Panc1 (cell line): Measurements from ENCODE around the gene GNAI3.

Experiments
- POLR2AphosphoS5 ChIP-seq: IDR thresholded peaks from 2 replicates; pipeline ENCODE4 v1.6.1; 2012; ENCODE audit warnings: mild to moderate bottlenecking, low read depth, low read length, moderate library complexity
- REST ChIP-seq, 2 experiments: IDR thresholded peaks; 2 replicates each; pipeline ENCODE4 v1.6.1; 2011 to 2012; ENCODE audit warnings: low read depth in 2 of 2, control low read depth in 1 of 2, low read length in 1 of 2, mild to moderate bottlenecking in 1 of 2, moderate library complexity in 1 of 2; ENCODE audit not compliant: insufficient read depth in 1 of 2
- SIN3A ChIP-seq: IDR thresholded peaks from 2 replicates; pipeline ENCODE4 v1.6.1; 2012; ENCODE audit warnings: low read depth, mild to moderate bottlenecking, low read length, moderate library complexity, borderline replicate concordance; ENCODE audit not compliant: insufficient read depth
- TCF7L2 ChIP-seq: IDR thresholded peaks from 2 replicates; pipeline ENCODE4 v1.6.1; 2011; ENCODE audit warnings: mild to moderate bottlenecking, low read depth, low read length, inconsistent platforms
- TF ChIP-seq, protein P1 (sequence below): fragments of 450-650 bp; IDR thresholded peaks from 2 replicates; pipeline ENCODE4 v1.5.1; 2017; ENCODE audit warnings: mild to moderate bottlenecking

- TF ChIP-seq, protein P1, sequence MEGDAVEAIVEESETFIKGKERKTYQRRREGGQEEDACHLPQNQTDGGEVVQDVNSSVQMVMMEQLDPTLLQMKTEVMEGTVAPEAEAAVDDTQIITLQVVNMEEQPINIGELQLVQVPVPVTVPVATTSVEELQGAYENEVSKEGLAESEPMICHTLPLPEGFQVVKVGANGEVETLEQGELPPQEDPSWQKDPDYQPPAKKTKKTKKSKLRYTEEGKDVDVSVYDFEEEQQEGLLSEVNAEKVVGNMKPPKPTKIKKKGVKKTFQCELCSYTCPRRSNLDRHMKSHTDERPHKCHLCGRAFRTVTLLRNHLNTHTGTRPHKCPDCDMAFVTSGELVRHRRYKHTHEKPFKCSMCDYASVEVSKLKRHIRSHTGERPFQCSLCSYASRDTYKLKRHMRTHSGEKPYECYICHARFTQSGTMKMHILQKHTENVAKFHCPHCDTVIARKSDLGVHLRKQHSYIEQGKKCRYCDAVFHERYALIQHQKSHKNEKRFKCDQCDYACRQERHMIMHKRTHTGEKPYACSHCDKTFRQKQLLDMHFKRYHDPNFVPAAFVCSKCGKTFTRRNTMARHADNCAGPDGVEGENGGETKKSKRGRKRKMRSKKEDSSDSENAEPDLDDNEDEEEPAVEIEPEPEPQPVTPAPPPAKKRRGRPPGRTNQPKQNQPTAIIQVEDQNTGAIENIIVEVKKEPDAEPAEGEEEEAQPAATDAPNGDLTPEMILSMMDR, result no peak
- TF ChIP-seq REST (IDR thresholded peaks at IDR 0.05; ENCODE audit: insufficient read depth in 1 of 2, low read depth in 2 of 2, low read length in 1 of 2) (no peak), POLR2AphosphoS5 (no peak), TCF7L2 (no peak), SIN3A (no peak)
These were observed 12.9 kb upstream of the GNAI3 start for GRCh38 chr1:109535481-109535880.
